ENCODE data around the gene CNGA2. TPM values are rescaled to one million over a fixed set of nuclear protein-coding genes. Genes with fewer than 3 reads are reported as not detected.

The CNGA2 gene
- total and polyA plus RNA-seq, 4 donors, result not detected

DNA sequence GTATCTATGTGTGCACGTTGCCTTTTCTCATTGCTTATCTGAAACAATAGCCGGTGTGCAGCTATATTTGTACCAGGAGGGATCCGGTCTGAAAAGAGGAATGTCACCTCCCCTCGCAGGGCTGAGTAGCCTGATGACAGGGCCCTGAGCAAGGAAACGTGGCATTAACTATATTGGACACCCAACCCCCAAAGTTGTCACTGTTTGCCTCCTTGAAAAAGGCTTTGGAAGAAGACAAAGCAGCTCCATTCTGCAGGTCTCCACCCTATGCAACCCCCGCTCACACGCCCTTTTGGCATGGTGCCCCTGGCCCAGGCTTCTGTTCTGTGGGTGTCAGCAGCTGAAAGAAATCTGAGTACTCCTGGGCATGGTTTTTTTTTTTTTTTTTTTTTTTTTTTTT is 31.1 kb upstream of the CNGA2 start:
- no peaks in the 10 kb centered on the region for H3K9me3 ChIP-seq (ENCODE audit: control insufficient read depth in 4 of 4, low read length in 3 of 4)
- H3K27ac ChIP-seq (ENCODE audit: low read depth in 1 of 2, low read length in 2 of 2), result no peak overlapping the region
- DNase-seq (ENCODE audit: low spot score), result no peak
- H3K4me1 ChIP-seq (ENCODE audit: control insufficient read depth in 4 of 4, insufficient read depth in 4 of 4, low read length in 3 of 4), result no peaks in the 10 kb centered on the region
- 62% methylated on average over 7 of the region's 7 CpGs for WGBS
- no peaks in the 10 kb centered on the region for H3K27me3 ChIP-seq (ENCODE audit: control insufficient read depth in 4 of 4, insufficient read depth in 4 of 4, low read length in 3 of 4)
- TF ChIP-seq NR2F2 (IDR thresholded peaks at IDR 0.05) (no peak), JUND (IDR thresholded peaks at IDR 0.05) (no peak), RAD21 (IDR thresholded peaks at IDR 0.05) (no peak), FOXA1 (IDR thresholded peaks at IDR 0.05) (no peak), HNF4G (IDR thresholded peaks at IDR 0.05) (no peak)
- no peak overlapping the region for H3K4me3 ChIP-seq (ENCODE audit: low read depth in 1 of 3, low read length in 3 of 3)
- H3K36me3 ChIP-seq (ENCODE audit: control insufficient read depth in 4 of 4, insufficient read depth in 3 of 4, low read depth in 1 of 4, low read length in 3 of 4), result no peaks in the 10 kb centered on the region
- no peak overlapping the region for H3K9ac ChIP-seq (ENCODE audit: low read depth in 1 of 2, low read length in 2 of 2)

- Histone ChIP-seq H3K4me1 (ENCODE audit: control insufficient read depth in 4 of 4, insufficient read depth in 4 of 4, low read length in 3 of 4) (no peaks in the 10 kb centered on the region), H3K27me3 (ENCODE audit: control insufficient read depth in 4 of 4, insufficient read depth in 4 of 4, low read length in 3 of 4) (no peaks in the 10 kb centered on the region), H3K36me3 (ENCODE audit: control insufficient read depth in 4 of 4, insufficient read depth in 3 of 4, low read depth in 1 of 4, low read length in 3 of 4) (no peaks in the 10 kb centered on the region), H3K27ac (ENCODE audit: low read depth in 1 of 2, low read length in 2 of 2) (no peak overlapping the region), H3K4me3 (ENCODE audit: low read depth in 1 of 3, low read length in 3 of 3) (no peak overlapping the region), H3K9ac (ENCODE audit: low read depth in 1 of 2, low read length in 2 of 2) (no peak overlapping the region), H3K9me3 (ENCODE audit: control insufficient read depth in 4 of 4, low read length in 3 of 4) (no peaks in the 10 kb centered on the region)
- 73% methylated on average over 13 of the region's 13 CpGs for WGBS
- TF ChIP-seq GABPA (IDR thresholded peaks at IDR 0.05 in 1 of 2, conservative IDR thresholded peaks at IDR 0.05 in 1 of 2) (no peak), HNF4G (IDR thresholded peaks at IDR 0.05) (no peak), HNF4A (conservative IDR thresholded peaks at IDR 0.05) (no peak), ZBTB33 (IDR thresholded peaks at IDR 0.05) (no peak)
- DNase-seq (ENCODE audit: low spot score), result no peak
Observed at GRCh38 chrX:151704041-151704663, 30.4 kb upstream of the CNGA2 start.

DNA sequence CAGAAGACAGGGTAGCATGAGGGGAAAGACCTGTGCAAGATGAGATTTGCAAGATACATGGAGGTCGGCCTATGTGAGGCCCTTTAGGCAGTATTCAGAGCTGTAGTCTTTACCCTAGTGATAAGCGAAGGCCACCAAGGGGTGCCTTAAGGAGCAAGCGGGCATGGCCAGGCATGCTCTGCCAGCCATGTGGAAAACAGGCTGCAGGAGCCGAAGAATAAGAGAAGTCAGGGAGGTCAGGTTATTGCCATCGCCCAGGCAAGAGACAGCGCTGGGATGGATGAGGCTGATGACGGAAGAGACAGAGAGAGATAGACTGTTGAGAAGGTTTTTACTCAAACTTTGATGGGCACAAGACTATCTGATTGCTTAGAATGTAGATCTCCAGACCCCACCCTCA is 25.7 kb upstream of the CNGA2 start:
- Histone ChIP-seq H3K9ac (ENCODE audit: low read depth in 1 of 2, low read length in 2 of 2) (no peak overlapping the region), H3K4me3 (ENCODE audit: low read depth in 1 of 3, low read length in 3 of 3) (no peak overlapping the region), H3K9me3 (ENCODE audit: control insufficient read depth in 4 of 4, low read length in 3 of 4) (no peaks in the 10 kb centered on the region), H3K36me3 (ENCODE audit: control insufficient read depth in 4 of 4, insufficient read depth in 3 of 4, low read depth in 1 of 4, low read length in 3 of 4) (no peaks in the 10 kb centered on the region), H3K27me3 (ENCODE audit: control insufficient read depth in 4 of 4, insufficient read depth in 4 of 4, low read length in 3 of 4) (no peaks in the 10 kb centered on the region), H3K27ac (ENCODE audit: low read depth in 1 of 2, low read length in 2 of 2) (no peak overlapping the region), H3K4me1 (ENCODE audit: control insufficient read depth in 4 of 4, insufficient read depth in 4 of 4, low read length in 3 of 4) (no peaks in the 10 kb centered on the region)
- no peak for DNase-seq (ENCODE audit: low spot score)
- 92% methylated on average over 7 of the region's 7 CpGs for WGBS
- TF ChIP-seq HNF4G (IDR thresholded peaks at IDR 0.05), result no peak
- no peak for TF ChIP-seq HNF4A (conservative IDR thresholded peaks at IDR 0.05)
- no peak for TF ChIP-seq JUND (IDR thresholded peaks at IDR 0.05)
- TF ChIP-seq GABPA (IDR thresholded peaks at IDR 0.05 in 1 of 2, conservative IDR thresholded peaks at IDR 0.05 in 1 of 2), result no peak
- no peak for TF ChIP-seq CTCF (IDR thresholded peaks at IDR 0.05; ENCODE audit: low read depth, low read length, missing input control)
- no peak for TF ChIP-seq ZBTB33 (IDR thresholded peaks at IDR 0.05)
- no peak for TF ChIP-seq EGR1 (IDR thresholded peaks at IDR 0.05; ENCODE audit: low read depth in 2 of 2)
- TF ChIP-seq ATF3 (IDR thresholded peaks at IDR 0.05), result no peak
- no peak for TF ChIP-seq RAD21 (IDR thresholded peaks at IDR 0.05)
- TF ChIP-seq, protein P1, sequence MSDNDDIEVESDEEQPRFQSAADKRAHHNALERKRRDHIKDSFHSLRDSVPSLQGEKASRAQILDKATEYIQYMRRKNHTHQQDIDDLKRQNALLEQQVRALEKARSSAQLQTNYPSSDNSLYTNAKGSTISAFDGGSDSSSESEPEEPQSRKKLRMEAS (IDR thresholded peaks at IDR 0.05), result no peak
- no peak for TF ChIP-seq FOXA2 (IDR thresholded peaks at IDR 0.05)
- TF ChIP-seq RXRA (IDR thresholded peaks at IDR 0.05), result no peak
